Measurements from ENCODE around the gene MAMDC4.

The MAMDC4 gene

DNA sequence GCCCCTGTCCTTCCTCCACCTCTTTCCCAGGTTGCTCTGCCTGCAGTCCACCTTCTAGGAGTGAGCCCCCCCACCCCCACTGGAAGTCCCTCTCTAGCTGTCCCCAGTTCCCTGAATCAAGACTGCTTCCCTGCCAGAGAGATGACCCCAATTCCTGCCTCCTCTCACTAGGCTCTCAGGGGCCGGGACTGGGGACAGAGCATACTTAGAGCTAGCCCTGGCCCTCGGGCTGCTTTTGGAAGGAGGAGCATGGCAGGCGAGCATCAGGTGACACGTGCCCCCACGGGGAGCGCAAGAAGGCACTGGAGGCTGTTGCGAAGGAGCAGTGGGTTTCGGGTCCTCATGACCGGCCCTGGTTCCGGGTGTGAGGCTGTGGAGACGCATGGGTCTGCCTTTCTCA is 43.9 kb downstream of the MAMDC4 start:
- no peak for DNase-seq

DNA sequence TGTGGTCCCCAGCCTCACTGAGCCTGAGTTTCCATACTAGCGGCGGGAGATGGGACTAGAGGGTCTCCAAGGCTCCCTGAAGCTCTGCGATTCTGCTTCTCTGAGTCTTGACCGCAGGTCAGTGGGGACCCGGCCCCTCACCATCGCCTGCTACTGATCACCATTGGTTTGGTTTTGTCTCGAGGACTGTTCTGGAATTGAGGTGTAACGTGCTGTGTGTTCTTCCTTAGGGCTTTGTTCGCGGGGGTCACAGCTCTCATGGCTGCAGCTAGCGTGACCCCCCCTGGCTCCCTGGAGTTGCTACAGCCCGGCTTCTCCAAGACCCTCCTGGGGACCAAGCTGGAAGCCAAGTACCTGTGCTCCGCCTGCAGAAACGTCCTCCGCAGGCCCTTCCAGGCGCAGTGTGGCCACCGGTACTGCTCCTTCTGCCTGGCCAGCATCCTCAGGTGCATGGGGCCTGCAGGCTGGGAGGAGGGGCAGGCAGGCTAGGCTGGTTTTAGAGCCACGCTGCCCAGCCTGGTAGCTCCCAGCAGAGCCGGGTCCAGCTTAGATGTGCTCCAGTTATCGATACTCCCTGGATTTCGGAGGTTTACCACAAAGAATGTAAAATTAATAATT is 46.4 kb downstream of the MAMDC4 start:
- no peak for DNase-seq

DNA sequence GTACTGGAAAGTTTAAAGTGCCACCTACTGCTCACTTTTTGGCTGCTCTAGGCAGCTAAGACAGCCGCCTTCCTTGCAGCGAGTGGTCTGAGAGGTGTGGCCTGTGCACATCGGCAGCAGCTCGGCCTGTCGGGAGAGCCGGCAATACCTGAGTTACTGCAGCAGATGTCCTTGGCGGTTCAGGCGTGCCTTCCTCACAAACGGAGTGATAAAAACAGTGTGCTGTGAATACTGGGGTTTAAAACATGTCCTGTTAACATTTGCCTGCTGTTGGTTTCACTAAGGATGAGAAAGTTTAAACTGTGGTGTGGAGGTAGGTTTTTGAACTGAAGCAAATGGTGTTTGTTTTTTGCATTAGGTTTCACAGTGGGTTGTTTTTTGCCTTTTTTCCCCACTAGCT is 47.0 kb downstream of the MAMDC4 start:
- DNase-seq: no peak

DNA sequence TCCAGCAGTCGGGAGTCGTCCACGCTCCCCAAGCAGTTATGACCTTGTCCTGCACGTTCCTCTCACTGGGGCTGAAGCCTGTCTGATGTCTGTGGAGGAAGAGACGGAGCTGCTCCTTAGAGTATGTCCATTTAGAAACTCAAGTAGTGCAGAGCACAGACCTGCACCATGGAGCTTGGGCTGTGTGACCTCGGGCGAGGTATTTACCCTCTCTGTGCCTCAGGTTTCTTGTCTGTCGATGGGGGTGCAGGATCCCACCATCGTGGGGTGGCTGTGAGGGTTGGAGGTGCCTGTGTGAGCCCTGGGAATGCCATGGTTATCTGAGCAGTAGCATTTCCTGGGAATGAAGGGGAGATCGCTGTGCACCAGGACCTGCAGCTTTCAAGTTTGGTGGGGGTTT is 48.4 kb downstream of the MAMDC4 start:
- no peak for DNase-seq

DNA sequence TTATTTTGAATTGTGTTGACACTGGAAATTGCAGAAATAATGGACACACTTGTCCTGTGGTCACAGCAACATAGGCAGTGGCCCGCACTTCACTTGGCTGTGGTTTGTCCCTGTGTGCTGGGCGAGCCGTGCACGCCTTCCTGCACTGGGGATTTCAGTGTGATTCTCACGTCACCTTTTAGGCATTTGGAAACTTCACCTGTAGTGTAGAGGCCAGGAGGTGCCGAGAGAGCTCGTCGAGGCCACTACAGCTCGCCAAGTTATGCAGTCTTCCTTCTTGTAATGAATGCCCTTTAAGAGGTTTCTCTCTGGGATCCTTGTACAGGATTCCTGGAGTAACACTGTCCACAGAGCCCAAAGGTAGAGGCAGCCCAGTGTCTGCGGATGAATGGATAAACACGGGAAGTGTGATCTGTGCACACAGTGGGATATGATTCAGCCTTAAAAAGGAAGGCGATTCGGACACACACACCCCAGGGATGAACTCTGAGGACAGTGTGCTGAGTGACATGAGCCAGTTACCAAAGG is 48.9 kb downstream of the MAMDC4 start:
- DNase-seq: no peak

DNA sequence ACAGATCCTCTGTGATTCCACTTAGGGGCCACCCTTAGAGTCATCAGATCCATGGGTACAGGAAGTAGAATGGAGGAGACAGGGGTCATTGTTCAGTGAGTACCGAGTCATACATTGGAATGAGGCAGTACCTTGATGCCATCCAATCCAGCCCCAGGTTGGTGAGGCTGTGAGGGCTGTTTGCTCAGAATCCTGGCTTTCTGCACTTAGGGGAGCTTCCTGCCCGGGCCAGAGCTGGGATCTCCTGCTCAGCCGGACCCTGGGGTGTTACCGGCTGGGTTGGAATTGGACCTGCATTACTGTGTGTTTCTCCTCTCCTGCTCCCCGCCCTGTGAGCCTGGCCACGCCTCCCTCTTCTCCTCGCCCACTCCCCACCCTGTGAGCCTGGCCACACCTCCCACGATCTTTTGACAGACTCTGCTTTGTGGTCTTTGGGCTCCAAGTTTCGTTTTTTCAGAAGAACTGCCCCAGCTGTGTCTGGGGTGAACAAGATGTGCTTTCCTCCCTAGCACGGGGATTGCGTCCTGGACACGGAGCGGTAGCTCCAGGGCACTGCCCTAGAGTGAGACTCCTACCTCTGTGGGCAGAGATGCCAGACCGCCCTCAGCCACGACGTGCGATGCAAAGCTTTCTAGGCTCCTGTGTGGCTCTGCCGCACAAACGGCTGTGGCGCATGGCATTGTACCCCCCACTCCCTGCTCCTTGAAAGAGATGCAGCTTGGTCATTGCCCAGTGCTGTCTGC is 49.5 kb downstream of the MAMDC4 start:
- peak; percentile 72 to 81 for DNase-seq

DNA sequence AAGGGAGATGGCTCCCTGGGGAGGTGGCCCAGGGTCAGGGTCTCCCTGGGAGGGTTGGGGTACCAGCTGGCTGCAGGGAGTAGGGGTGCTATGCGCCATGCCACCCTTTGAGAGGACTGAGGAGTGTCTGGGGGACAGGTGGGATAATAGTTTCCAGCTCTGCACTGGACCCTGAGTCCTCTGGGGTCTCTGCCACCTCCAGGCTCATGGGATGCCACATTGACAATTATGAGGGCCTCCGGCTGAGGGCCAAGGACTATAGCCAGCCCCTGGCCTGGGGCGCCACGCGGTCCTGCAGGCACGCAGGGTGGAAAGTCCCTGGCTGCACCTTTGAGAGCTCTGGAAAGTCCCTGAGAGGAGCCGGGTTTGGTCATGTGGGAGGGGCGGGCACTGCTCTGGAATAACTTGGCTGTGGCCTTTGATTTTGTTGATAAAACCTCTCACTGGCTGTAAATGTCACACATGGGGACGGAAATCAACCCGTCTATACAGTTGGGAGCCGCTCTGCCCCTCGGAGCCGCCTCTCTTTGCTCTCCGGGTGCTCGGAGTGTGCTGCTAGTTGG is 50.2 kb downstream of the MAMDC4 start:
- DNase-seq: peak; percentile 26 to 77

DNA sequence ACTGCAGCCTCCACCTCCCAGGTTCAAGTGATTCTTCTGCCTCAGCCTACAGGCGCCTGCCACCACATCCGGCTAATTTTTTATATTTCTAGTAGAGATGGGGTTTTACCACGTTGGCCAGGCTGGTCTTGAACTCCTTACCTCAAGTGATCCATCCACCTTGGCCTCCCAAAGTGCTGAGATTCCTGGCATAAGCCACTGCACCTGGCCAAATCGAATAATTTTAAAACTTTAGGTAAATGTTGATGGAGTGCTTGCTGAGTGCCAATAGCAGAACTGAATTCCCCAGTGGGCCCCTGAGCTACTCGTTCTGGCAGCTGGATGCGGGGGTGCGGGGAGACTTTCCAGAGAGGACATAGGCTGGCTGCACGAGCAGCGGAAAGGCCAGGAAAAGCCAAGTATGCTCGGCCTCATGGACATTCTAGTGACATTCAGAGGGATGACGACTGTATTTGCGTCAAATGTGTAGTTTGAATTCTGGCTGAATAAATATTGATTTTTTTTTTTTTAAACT is 51.0 kb downstream of the MAMDC4 start:
- DNase-seq: no peak

DNA sequence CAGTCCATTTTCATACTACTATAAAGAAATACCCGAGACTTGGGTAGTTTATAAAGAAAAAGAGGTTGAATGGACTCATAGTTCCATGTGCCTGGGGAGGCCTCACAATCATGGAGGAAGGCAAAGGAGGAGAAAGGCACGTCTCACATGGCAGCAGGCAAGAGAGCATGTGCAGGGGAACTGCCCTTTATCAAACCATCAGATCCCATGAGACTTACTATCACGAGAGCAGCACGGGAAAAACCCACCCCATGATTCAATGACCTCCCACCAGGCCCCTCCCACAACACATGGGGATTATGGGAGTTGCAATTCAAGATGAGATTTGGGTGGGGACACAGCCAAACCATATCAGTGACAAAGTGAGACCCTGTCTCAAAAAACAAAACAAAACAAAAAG is 54.1 kb downstream of the MAMDC4 start:
- DNase-seq: no peak

DNA sequence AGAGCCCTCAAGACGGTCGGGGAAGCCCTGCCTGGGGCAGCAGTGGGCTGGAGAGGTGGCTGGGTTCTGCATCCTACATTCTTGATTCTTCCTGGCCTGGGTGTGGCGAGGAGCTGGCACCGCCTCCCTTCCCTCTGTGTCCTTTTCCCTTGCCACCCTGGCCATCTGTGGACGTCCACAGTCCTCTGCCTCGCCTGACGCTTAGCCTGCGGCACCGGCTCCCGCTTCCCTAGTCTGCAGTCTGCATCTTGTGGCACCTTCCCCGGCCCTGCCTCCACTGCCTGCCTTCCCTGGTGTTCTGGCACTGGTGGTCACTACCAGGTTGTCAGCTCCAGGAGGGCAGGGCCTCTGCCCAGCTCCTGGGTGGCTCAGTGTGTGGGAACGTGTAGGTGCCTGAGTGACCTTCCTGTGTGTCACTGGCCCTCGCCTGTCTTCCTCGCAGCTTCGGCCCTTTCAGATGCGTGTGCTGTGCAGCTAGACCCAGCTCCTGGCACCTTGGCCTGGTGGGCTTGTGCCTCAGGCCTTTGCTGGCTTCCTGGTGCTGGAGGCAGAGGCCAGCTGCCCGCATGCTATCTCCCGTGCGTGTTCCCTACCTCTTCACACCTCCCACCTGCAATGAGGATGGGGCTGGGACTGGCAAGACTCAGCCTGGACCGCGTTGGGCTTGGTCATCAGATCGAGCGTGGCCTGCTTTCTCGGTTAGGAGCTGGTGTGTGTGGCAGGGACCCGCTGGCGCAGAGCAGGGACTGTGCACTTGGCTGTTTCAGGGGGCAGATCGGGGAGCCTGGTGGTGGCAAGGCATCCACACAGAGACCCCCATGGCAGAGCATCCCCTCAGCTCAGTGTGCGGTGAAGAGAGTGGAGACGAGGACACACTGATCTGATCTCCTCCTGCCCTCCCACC is 55.1 kb downstream of the MAMDC4 start:
- no peak for DNase-seq

Data from SW 1271 (cell line).